HG02840 (cell line): ENCODE data around the gene RAPSN.

Experiments used
- ATAC-seq: cut with Tn5 transposase; IDR thresholded peaks from one replicate; pipeline ENCODE4 v1.9.1; 2021; ENCODE audit warnings: mild to moderate bottlenecking, moderate library complexity, moderate number of reproducible peaks; ENCODE audit not compliant: unreplicated experiment, low FRiP score

RAPSN gene

GRCh38 chr11:47393163-47394049 lies 55.5 kb downstream of the RAPSN start:
- no peak for ATAC-seq

GRCh38 chr11:47392546-47393162 lies 56.3 kb downstream of the RAPSN start:
- no peak for ATAC-seq

- ATAC-seq = no peak
Measured at GRCh38 chr11:47391711-47392432, 57.1 kb downstream of the RAPSN start.

- ATAC-seq = no peak
Measured at GRCh38 chr11:47391077-47391583, 57.8 kb downstream of the RAPSN start.

GRCh38 chr11:47390422-47390760 lies 58.5 kb downstream of the RAPSN start:
- ATAC-seq = no peak

GRCh38 chr11:47389577-47390421 lies 59.1 kb downstream of the RAPSN start:
- no peak for ATAC-seq

GRCh38 chr11:47388697-47389576 lies 60.0 kb downstream of the RAPSN start:
- no peak for ATAC-seq

GRCh38 chr11:47387944-47388696 lies 60.8 kb downstream of the RAPSN start:
- ATAC-seq = no peak
